ENCODE measurements around the gene ADGRV1. TPM values are rescaled to one million over a fixed set of nuclear protein-coding genes. Genes with fewer than 3 reads are reported as not detected.
A peak's percentile ranks its signal among the peaks of the same experiment; 100 is the strongest.

The ADGRV1 gene
- total RNA-seq, 4 donors from 2014 or later, result 129 to 158 (median 145) TPM

- 92 to 93% methylated on average over 2 of the region's 2 CpGs for WGBS, 2 donors
These were observed 512.4 kb downstream of the ADGRV1 start for GRCh38 chr5:91070761-91071550.

GRCh38 chr5:91072881-91073280 is 514.3 kb downstream of the ADGRV1 start:
- H3K27ac ChIP-seq, result peak overlapping the region; percentile 47 to 85 (median 83)
- intact Hi-C loops (cut with DNase I), result loop anchor here (10.0 kb wide), 1 partner anchor 48 kb away; no protein-coding TSS in a partner anchor
- H3K27me3 ChIP-seq, result no peaks in the 10 kb centered on the region
- no peaks in the 10 kb centered on the region for H3K36me3 ChIP-seq
- H3K4me1 ChIP-seq, result peaks cover 31 to 37% of the 10 kb centered on the region in 2 donors
- 23 to 27% methylated on average over 2 of the region's 2 CpGs for WGBS, 2 donors
- no peaks in the 10 kb centered on the region for H3K9me3 ChIP-seq
- TF ChIP-seq POLR2A (IDR thresholded peaks at IDR 0.05) (no peak), CTCF (IDR thresholded peaks at IDR 0.05) (no peak)
- H3K4me3 ChIP-seq (replicated peaks in 1 of 3), result no peak overlapping the region
- peak; percentile 27 to 29 for DNase-seq

More at GRCh38 chr5:91070761-91071550, 512.4 kb downstream of the ADGRV1 start:
- Histone ChIP-seq H3K9me3 (no peaks in the 10 kb centered on the region), H3K27me3 (no peaks in the 10 kb centered on the region), H3K4me1 (peaks cover 17 to 19% of the 10 kb centered on the region in 2 donors), H3K27ac (no peak overlapping the region), H3K36me3 (no peaks in the 10 kb centered on the region), H3K4me3 (replicated peaks in 1 of 3) (no peak overlapping the region)
- TF ChIP-seq CTCF (IDR thresholded peaks at IDR 0.05), result no peak
- TF ChIP-seq POLR2A (IDR thresholded peaks at IDR 0.05), result no peak
- no peak for DNase-seq
- intact Hi-C loops (cut with DNase I), result loop anchor here (10.0 kb wide), 1 partner anchor 46 kb away; no protein-coding TSS in a partner anchor

GRCh38 chr5:91074615-91075014 is 516.0 kb downstream of the ADGRV1 start:
- H3K27me3 ChIP-seq, result no peaks in the 10 kb centered on the region
- no peak for DNase-seq
- WGBS, 2 donors, result 81 to 98% methylated on average over 1 of the region's 1 CpG
- no peaks in the 10 kb centered on the region for H3K9me3 ChIP-seq
- H3K4me1 ChIP-seq, result peaks cover 44 to 52% of the 10 kb centered on the region in 2 donors
- no peaks in the 10 kb centered on the region for H3K36me3 ChIP-seq
- TF ChIP-seq CTCF (IDR thresholded peaks at IDR 0.05), result peak in 1 of 6 experiments; percentile 18
- no peak for TF ChIP-seq POLR2A (IDR thresholded peaks at IDR 0.05)
- H3K4me3 ChIP-seq (replicated peaks in 1 of 3), result no peak overlapping the region
- H3K27ac ChIP-seq, result no peak overlapping the region
- intact Hi-C loops (cut with DNase I), result loop anchor here (10.0 kb wide), 1 partner anchor 50 kb away; no protein-coding TSS in a partner anchor

- H3K4me3 ChIP-seq (replicated peaks in 1 of 3), result no peak overlapping the region
- no peaks in the 10 kb centered on the region for H3K9me3 ChIP-seq
- peaks cover 47 to 54% of the 10 kb centered on the region in 2 donors for H3K4me1 ChIP-seq
- no peak overlapping the region for H3K27ac ChIP-seq
- no peaks in the 10 kb centered on the region for H3K36me3 ChIP-seq
- DNase-seq, result no peak
- TF ChIP-seq CTCF (IDR thresholded peaks at IDR 0.05) (no peak), POLR2A (IDR thresholded peaks at IDR 0.05) (no peak)
- intact Hi-C loops (cut with DNase I), result loop anchor here (10.0 kb wide), 1 partner anchor 51 kb away; no protein-coding TSS in a partner anchor
- no peaks in the 10 kb centered on the region for H3K27me3 ChIP-seq
These were observed 517.5 kb downstream of the ADGRV1 start for GRCh38 chr5:91076138-91076537.

- Histone ChIP-seq H3K4me3 (replicated peaks in 1 of 3) (no peak overlapping the region), H3K36me3 (no peaks in the 10 kb centered on the region), H3K27ac (peak overlapping the region; percentile 88), H3K9me3 (no peaks in the 10 kb centered on the region), H3K27me3 (no peaks in the 10 kb centered on the region), H3K4me1 (peaks cover 44 to 50% of the 10 kb centered on the region in 2 donors)
- TF ChIP-seq POLR2A (IDR thresholded peaks at IDR 0.05) (no peak), CTCF (IDR thresholded peaks at IDR 0.05) (no peak)
- 89 to 90% methylated on average over 3 of the region's 3 CpGs for WGBS, 2 donors
- DNase-seq, result no peak
- intact Hi-C loops (cut with DNase I), result loop anchor here (10.0 kb wide), 1 partner anchor 53 kb away; no protein-coding TSS in a partner anchor
These were observed 519.0 kb downstream of the ADGRV1 start for GRCh38 chr5:91077623-91078022.

Measured in thyroid gland (tissue), 4 donors.